HepG2 (cell line): Measurements from ENCODE around the gene RING1. TPM values are rescaled to one million over a fixed set of nuclear protein-coding genes. Genes with fewer than 3 reads are reported as not detected.

Experiments
- ARNTL ChIP-seq: sonication (generic); formaldehyde crosslinking; IDR thresholded peaks from 2 replicates; pipeline ENCODE4 v1.4.0; 2020; ENCODE audit warnings: mild to moderate bottlenecking, missing genetic modification reagents
- CREBL2 ChIP-seq: sonication (generic); formaldehyde crosslinking; IDR thresholded peaks from 2 replicates; pipeline ENCODE4 v1.8.1; 2023; ENCODE audit warnings: missing genetic modification reagents, mild to moderate bottlenecking, borderline replicate concordance
- FOSL1 ChIP-seq: sonication (generic); formaldehyde crosslinking; IDR thresholded peaks from 2 replicates; pipeline ENCODE4 v1.9.0; 2021; ENCODE audit warnings: missing genetic modification reagents, borderline replicate concordance
- HCFC1 ChIP-seq: fragments of 150-350 bp; IDR thresholded peaks from 2 replicates; pipeline ENCODE4 v1.6.1; 2014; ENCODE audit warnings: low read depth, low read length
- HMGXB4 ChIP-seq, 2 experiments: sonication (generic) in 1 of 2; formaldehyde crosslinking in 1 of 2; IDR thresholded peaks; 2 replicates each; pipeline versions ENCODE4 v1.4.0 to v1.6.1; 2018 to 2020; ENCODE audit warnings: missing genetic modification reagents in 2 of 2, borderline replicate concordance in 1 of 2, low read depth in 1 of 2, mild to moderate bottlenecking in 1 of 2, missing biosample characterization in 1 of 2
- HOXA9 ChIP-seq: sonication (generic); formaldehyde crosslinking; IDR thresholded peaks from 2 replicates; pipeline ENCODE4 v1.8.1; 2022; ENCODE audit warnings: missing genetic modification reagents, mild to moderate bottlenecking, moderate library complexity, borderline replicate concordance
- JUNB ChIP-seq: sonication (generic); formaldehyde crosslinking; IDR thresholded peaks from 2 replicates; pipeline ENCODE4 v1.8.0; 2022; ENCODE audit warnings: missing genetic modification reagents, mild to moderate bottlenecking, borderline replicate concordance
- MAFF ChIP-seq: IDR thresholded peaks from 2 replicates; pipeline ENCODE4 v1.6.1; 2011; ENCODE audit warnings: low read depth, low read length, improper control_type of control experiment
- NR3C1 ChIP-seq: sonication (generic); formaldehyde crosslinking; IDR thresholded peaks from 2 replicates; pipeline ENCODE4 v1.4.0; 2020; ENCODE audit warnings: missing genetic modification reagents
- RAD21 ChIP-seq: fragments of 450-650 bp; formaldehyde crosslinking; IDR thresholded peaks from 2 replicates; pipeline ENCODE4 v1.5.0; 2020; ENCODE audit warnings: mild to moderate bottlenecking
- RARG ChIP-seq: sonication (generic); formaldehyde crosslinking; IDR thresholded peaks from 2 replicates; pipeline ENCODE4 v1.4.0; 2020; ENCODE audit warnings: low read depth, mild to moderate bottlenecking, missing genetic modification reagents
- RBM22 ChIP-seq: fragments of 200-400 bp; formaldehyde crosslinking; optimal IDR thresholded peaks from 2 replicates; pipeline ENCODE3; 2017; ENCODE audit warnings: mild to moderate bottlenecking, low read length, moderate library complexity
- SALL1 ChIP-seq: sonication (generic); formaldehyde crosslinking; IDR thresholded peaks from 2 replicates; pipeline ENCODE4 v1.8.0; 2022; ENCODE audit warnings: mild to moderate bottlenecking, missing genetic modification reagents
- SMYD3 ChIP-seq: sonication (generic); formaldehyde crosslinking; IDR thresholded peaks from 2 replicates; pipeline ENCODE4 v1.8.1; 2023; ENCODE audit warnings: mild to moderate bottlenecking, missing genetic modification reagents
- SPEN ChIP-seq: sonication (generic); formaldehyde crosslinking; IDR thresholded peaks from 2 replicates; pipeline ENCODE4 v1.5.1; 2020; ENCODE audit warnings: low read depth, mild to moderate bottlenecking, missing genetic modification reagents
- TAF1 ChIP-seq: sonication (generic); formaldehyde crosslinking; IDR thresholded peaks from 2 replicates; pipeline ENCODE4 v1.4.0; 2020; ENCODE audit warnings: missing genetic modification reagents
- TBL1XR1 ChIP-seq: fragments of 150-350 bp; IDR thresholded peaks from 2 replicates; pipeline ENCODE4 v1.6.1; 2014; ENCODE audit warnings: borderline replicate concordance, low read length; ENCODE audit not compliant: partially characterized antibody
- U2AF2 ChIP-seq: fragments of 200-400 bp; formaldehyde crosslinking; IDR thresholded peaks from 2 replicates; pipeline ENCODE4 v1.6.1; 2017; ENCODE audit warnings: low read depth, mild to moderate bottlenecking, low read length
- ZNF354B ChIP-seq: sonication (generic); formaldehyde crosslinking; IDR thresholded peaks from 2 replicates; pipeline ENCODE4 v1.8.0; 2022; ENCODE audit warnings: mild to moderate bottlenecking, missing genetic modification reagents
- ZNF530 ChIP-seq: sonication (generic); formaldehyde crosslinking; IDR thresholded peaks from 2 replicates; pipeline ENCODE4 v1.5.0; 2020; ENCODE audit warnings: low read depth, mild to moderate bottlenecking, missing genetic modification reagents
- ZNF547 ChIP-seq: sonication (generic); formaldehyde crosslinking; IDR thresholded peaks from 2 replicates; pipeline ENCODE4 v1.5.1; 2020; ENCODE audit warnings: mild to moderate bottlenecking, missing genetic modification reagents
- ZNF619 ChIP-seq: sonication (generic); formaldehyde crosslinking; IDR thresholded peaks from 2 replicates; pipeline ENCODE4 v1.4.0; 2020; ENCODE audit warnings: mild to moderate bottlenecking, missing genetic modification reagents
- ZNF660 ChIP-seq: sonication (generic); formaldehyde crosslinking; IDR thresholded peaks from 2 replicates; pipeline ENCODE4 v1.5.1; 2020; ENCODE audit warnings: mild to moderate bottlenecking, low read depth, missing genetic modification reagents, borderline replicate concordance
- ZNF724P ChIP-seq: sonication (generic); formaldehyde crosslinking; IDR thresholded peaks from 2 replicates; pipeline ENCODE4 v1.8.0; 2022; ENCODE audit warnings: missing genetic modification reagents, borderline replicate concordance
- ZNF883 ChIP-seq: sonication (generic); formaldehyde crosslinking; IDR thresholded peaks from 2 replicates; pipeline ENCODE4 v1.5.1; 2020; ENCODE audit warnings: mild to moderate bottlenecking, missing genetic modification reagents; ENCODE audit errors: not compliant biosample characterization
- polyA plus RNA-seq, 8 experiments: library from polyadenylated mRNA; depleted of rRNA in 3 of 8; stranded (reverse) in 7 of 8; unstranded in 1 of 8; fragments of >200 nt; fragmentation: Illumina TruSeq in 4 of 8; extraction: Trizol in 4 of 8; gene quantifications; 2 replicates each; pipeline versions ENCODE4 v1.2.1 to v1.2.3, GENCODE V29; 2011 to 2016; ENCODE audit warnings: low read depth in 4 of 8, missing spikeins in 1 of 8, mixed read lengths in 1 of 8; ENCODE audit not compliant: insufficient read depth in 1 of 8
- total RNA-seq, 5 experiments: library from RNA; depleted of rRNA; stranded (reverse); fragments of >200 nt; fragmentation: Illumina TruSeq; extraction: Trizol; gene quantifications; 2 replicates each; pipeline ENCODE4 v1.2.3, GENCODE V29; 2016; ENCODE audit warnings: low read depth in 1 of 5
- TF ChIP-seq, protein P1 (sequence below): sonication (generic); formaldehyde crosslinking; IDR thresholded peaks from 2 replicates; pipeline ENCODE4 v1.4.0; 2020; ENCODE audit warnings: missing genetic modification reagents

RING1 gene
- total and polyA plus RNA-seq, 2 of the 13 experiments (the other 11 are each of a cell fraction or from before 2014, with no cell fraction given), result 23.9 to 33.6 TPM

DNA sequence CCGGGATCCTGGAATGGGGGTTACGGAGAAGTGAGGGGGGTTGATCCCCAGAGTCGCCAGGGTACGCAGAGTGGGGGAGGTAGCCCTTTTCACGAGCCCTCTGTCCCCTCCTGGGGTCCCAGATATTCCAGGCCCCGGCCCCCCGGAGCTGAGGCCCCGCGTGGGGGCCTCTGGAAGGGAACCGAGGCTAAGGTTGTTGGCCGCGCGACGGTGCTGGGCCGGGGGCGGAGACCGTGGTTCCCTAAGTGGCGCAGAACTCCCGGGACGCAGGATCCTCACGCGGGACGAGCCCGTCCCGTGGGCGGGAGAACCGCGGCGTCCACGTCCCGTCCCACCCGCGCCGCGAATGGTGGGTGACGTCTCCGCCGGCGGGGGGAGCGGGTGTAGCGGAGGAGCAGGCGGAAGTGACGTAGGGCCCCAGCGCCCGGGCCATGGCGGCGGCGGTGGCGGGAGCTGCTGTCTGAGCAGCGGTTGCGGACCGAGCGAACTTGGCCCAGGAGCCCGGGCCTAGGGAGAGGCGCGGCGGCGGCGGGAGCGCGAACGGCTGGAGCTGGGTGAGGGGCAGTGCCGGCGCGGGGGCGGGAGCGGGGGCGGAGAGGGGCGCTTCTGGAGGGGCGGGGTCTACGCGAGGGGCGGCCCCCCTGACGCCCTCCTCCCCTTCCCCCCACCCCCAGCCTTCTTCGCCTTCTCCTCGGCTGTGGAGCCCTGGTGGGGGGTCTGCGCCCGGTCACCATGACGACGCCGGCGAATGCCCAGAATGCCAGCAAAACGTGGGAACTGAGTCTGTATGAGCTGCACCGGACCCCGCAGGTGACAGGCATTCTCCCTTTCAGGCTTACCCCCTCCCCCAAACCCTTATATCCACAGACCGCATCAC is at the start of gene RING1 (continued):
- TF ChIP-seq SMYD3 (CRISPR knock-in tag) (no peak), ZNF883 (peak; percentile 77), RARG (no peak), U2AF2 (no peak), ZNF530 (CRISPR knock-in tag) (no peak), SALL1 (CRISPR knock-in tag) (peak; percentile 83), JUNB (CRISPR knock-in tag) (peak; percentile 47; the same call in 1 of the 2 replicates), RAD21 (peak; percentile 44; the same call in 1 of the 2 replicates), MAFF (no peak), ZNF724P (CRISPR knock-in tag) (peak; percentile 56; the same call in 1 of the 2 replicates), TAF1 (CRISPR knock-in tag) (peak; percentile 89), ZNF354B (CRISPR knock-in tag) (no peak), HCFC1 (peak; percentile 36; the same call in 1 of the 2 replicates), HOXA9 (CRISPR knock-in tag) (peak; percentile 76), SPEN (CRISPR knock-in tag) (peak; percentile 96), FOSL1 (CRISPR knock-in tag) (no peak), ZNF660 (CRISPR knock-in tag) (no peak), TBL1XR1 (no peak), ZNF619 (CRISPR knock-in tag) (peak; percentile 87), RBM22 (no peak), HMGXB4 (CRISPR knock-in tag; IDR thresholded peaks at IDR 0.05; ENCODE audit: borderline replicate concordance in 1 of 2, low read depth in 1 of 2) (peak; percentile 78 to 94; a peak in 3 of 4 replicates), ARNTL (CRISPR knock-in tag) (no peak), ZNF547 (CRISPR knock-in tag) (peak; percentile 81; the same call in 1 of the 2 replicates), CREBL2 (0 out of 2 replicates have a peak, but pooled peaks have one; percentile 18), NR3C1 (CRISPR knock-in tag) (no peak)
- TF ChIP-seq, protein P1, sequence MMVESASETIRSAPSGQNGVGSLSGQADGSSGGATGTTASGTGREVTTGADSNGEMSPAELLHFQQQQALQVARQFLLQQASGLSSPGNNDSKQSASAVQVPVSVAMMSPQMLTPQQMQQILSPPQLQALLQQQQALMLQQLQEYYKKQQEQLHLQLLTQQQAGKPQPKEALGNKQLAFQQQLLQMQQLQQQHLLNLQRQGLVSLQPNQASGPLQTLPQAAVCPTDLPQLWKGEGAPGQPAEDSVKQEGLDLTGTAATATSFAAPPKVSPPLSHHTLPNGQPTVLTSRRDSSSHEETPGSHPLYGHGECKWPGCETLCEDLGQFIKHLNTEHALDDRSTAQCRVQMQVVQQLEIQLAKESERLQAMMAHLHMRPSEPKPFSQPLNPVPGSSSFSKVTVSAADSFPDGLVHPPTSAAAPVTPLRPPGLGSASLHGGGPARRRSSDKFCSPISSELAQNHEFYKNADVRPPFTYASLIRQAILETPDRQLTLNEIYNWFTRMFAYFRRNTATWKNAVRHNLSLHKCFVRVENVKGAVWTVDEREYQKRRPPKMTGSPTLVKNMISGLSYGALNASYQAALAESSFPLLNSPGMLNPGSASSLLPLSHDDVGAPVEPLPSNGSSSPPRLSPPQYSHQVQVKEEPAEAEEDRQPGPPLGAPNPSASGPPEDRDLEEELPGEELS (CRISPR knock-in tag), result peak; percentile 39; the same call in 1 of the 2 replicates
